NCI-H460 (cell line): Measurements from ENCODE around the gene OGFOD1. TPM values are rescaled to one million over a fixed set of nuclear protein-coding genes. Genes with fewer than 3 reads are reported as not detected.
"Not testable (repeated sequence)": the region's sequence is repeated elsewhere in the genome, so short reads cannot be mapped to it uniquely, and the experiment has no call there.

Experiments
- DNase-seq: peaks from one replicate; pipeline ENCODE4 v3.0.0-alpha.2; 2016; ENCODE audit warnings: low read depth; ENCODE audit errors: extremely low read depth
- total RNA-seq: library from RNA; depleted of rRNA; stranded (reverse); fragments of >200 nt; shearing (Covaris generic); gene quantifications from 2 replicates; pipeline ENCODE4 v1.2.3, GENCODE V29; 2014

The OGFOD1 gene
- total RNA-seq, 1 experiment from 2014 or later: 132 TPM

DNA sequence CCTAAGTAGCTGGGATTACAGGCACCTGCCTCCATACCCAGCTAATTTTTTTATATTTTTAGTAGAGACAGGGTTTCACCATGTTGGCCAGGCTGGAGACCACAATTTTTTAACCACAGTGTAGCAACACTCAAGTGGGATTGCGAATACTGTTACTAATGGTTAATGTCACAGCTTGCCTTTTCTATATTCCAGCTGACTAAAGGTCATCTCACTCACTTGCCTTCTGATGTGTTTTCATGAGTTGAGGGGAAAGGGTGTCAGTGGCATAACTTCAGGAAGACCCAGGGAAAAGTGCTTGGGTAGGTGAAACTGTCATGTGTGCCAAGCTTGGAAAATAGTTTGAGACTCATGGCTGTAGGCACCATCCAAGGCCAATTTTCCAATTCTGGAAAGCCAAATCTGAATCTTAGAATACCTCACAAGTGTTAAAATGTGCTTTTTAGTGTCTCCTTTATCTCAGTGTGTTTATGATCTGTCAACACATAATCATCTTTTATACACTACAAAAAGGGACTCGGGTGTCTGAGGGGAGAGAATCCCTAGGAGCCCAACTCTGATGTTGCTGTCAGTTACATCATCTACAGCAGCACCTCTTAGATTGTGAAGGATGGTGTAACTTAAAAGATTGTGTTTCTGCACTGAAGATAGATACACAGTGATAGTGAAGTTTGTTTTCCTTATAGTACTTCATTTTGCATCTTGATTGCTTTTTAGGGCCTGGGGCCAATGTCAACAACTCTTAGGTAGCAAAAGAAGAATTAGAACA is 27.1 kb downstream of the OGFOD1 start:
- no peak for DNase-seq

GRCh38 chr16:56479469-56479868 is 28.1 kb downstream of the OGFOD1 start:
- no peak for DNase-seq

GRCh38 chr16:56480776-56481467 is 29.6 kb downstream of the OGFOD1 start:
- DNase-seq: no peak

DNA sequence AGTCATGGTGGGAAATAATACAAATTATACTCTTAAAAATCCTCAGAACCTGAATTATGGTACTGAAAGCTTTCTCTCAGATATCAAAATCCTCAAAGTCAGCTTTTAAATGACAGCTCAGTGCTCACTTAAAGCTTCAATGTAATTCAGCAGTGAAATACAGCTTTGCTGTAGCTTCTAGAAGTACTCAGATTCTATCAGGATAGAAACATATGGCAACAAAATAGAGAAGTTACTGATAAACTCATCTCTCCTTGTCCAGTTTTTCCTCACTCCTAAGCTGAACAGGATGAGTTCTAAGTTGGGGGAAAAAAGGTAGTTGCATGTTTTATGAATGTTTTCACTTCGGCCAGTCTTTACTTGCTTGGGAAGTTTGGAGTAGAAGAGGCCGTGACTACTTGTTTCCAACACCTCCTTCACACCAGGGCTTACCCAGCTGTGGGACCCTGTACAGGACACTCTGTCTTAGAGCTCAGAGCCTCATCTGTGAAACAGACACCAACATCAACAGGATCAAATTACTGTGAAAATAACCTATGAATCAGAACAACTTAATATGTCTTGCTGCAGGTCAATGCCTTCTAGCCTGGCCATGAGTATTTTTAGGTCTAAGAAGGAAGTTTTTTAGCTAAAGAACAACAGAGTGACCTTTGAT is 30.2 kb downstream of the OGFOD1 start:
- no peak for DNase-seq

- no peak for DNase-seq
These were observed 31.4 kb downstream of the OGFOD1 start for GRCh38 chr16:56482683-56483236.

DNA sequence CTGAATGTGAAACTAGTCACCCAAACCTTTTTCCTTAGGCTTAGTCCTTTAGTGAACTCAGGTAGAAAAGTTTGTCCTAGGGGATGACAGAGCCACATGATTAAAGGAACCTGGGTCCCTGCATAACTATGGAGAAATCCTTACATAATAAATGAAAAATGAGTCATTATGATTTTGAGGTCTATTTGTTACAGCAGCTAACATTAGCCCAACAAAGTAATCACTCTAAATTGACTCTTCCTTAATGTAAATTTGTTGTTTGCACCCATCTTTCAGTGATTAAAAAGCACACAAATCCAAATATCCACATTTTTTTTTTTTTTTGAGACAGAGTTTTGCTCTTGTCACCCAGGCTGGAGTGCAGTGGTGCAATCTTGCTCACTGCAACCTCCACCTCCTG is 32.0 kb downstream of the OGFOD1 start:
- DNase-seq: no peak

DNA sequence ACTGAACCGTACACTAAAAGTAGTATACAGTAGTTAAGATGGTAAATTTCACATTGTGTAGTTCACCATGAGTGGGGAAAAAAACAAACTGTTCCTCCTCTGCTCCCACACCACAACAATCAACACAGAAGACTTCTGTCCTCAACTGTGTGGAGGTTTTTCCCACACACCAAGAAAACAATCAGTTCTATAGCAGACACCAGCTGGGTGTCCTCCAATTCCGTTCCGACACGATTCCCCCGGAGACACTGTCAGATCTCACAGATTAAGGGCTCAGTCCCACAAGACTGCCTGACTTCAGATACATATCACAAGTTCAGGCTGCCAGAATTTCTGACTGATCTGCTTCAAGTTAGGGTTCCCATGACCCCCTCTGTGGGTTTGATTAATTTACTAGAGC is 36.7 kb downstream of the OGFOD1 start:
- DNase-seq: no peak

DNA sequence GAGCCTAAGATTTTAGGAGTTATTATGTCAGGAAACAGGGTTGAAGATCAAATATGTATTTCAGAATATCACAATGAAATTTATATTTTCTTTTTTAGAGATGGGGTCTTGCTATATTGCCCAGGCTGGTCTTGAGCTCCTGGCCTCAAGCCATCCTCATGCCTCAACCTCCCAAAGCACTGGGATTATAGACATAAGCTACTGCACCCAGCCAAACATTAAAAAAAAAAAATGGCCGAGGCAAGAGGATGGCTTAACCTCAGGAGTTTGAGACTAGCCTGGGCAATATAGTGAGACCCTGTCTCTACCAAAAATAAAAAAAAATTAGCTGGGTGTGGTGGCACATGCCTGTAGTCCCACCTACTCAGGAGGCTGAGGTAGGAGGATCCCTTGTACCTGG is 37.5 kb downstream of the OGFOD1 start:
- DNase-seq: not testable (repeated sequence)

DNA sequence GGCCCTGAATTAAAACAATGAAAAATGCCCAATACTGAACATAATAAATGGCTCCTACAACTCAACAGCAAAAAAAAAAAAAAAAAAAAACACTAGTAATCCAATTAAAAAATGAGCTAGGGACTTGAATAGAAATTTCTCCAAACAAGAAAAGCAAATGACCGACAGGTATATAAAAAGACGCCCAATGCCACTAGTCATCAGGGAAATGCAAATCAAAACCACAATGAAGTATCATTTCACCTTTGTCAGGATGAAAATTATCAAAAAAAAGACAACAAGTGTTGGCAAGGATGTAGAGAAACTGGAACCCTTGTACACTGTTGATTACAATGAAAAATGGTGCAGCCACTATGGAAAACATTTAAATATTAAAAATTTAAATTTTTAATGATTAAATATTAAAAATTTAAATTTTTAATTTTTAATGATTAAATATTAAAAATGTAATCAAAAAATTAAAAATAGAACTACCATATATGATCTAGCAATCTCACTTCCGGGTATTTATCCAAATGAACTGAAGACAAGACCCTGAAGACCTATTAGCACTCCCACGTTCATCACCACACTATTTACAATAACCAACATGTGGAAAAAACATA is 40.4 kb downstream of the OGFOD1 start:
- no peak for DNase-seq

DNA sequence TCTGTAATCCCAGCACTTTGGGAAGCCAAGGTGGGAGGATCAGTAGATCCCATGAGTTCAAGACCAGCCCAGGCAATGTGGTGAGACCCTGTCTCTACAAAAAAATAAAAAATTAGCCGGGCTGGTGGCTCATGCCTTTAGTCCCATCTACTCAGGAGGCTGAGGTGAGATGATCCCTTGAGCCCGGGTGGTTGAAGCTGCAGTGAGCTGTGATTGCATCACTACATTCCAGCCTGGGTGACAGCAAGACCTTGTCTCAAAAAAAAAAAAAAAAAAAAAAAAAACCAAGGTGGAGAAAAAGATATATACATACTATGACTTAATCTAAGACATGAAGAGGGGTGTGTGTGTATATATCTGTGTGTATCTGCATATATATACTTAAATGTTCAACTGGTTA is 41.8 kb downstream of the OGFOD1 start:
- no peak for DNase-seq

DNA sequence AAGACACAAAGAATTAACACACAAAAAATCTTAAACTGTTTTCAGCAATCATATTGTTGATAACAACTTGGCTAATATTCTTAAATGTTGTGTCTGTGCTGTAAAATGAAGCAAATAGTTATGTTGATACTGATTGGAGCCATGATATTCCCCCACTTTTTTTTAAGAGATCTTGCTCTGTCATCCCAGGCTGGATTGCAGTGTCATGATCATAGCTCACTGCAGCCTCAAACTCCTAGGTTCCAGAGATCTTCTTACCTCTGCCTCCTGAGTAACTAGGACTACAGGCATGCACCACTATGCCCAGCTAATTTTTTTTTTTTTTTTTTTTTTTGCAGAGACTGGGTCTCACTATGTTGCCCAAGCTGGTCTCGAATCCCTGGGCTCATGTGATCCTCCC is 42.5 kb downstream of the OGFOD1 start:
- DNase-seq: no peak

GRCh38 chr16:56505181-56505580 is 53.8 kb downstream of the OGFOD1 start:
- DNase-seq: no peak

DNA sequence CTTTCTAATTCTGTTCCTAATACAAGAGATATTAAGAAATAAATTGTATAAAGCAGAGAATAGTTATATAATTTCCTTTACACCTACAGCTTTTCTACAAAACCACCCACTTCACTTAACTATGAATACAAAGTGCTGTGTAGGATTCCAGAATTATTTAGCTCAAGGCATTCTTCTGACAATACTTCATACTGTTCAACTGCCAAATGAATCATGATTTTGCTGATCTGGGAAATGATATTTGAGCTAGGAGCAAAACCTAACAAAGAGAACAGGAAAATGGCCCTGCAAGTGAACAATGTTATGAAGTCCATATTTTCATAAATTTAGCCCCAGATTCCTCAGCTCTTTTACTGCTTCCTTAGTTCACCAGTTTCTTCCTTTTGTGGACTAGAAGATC is 55.6 kb downstream of the OGFOD1 start:
- DNase-seq: no peak

- no peak for DNase-seq
These were observed 59.2 kb downstream of the OGFOD1 start for GRCh38 chr16:56510544-56510943.

- no peak for DNase-seq
These were observed 60.7 kb downstream of the OGFOD1 start for GRCh38 chr16:56512025-56512424.

GRCh38 chr16:56513091-56513490 is 61.7 kb downstream of the OGFOD1 start:
- no peak for DNase-seq

DNA sequence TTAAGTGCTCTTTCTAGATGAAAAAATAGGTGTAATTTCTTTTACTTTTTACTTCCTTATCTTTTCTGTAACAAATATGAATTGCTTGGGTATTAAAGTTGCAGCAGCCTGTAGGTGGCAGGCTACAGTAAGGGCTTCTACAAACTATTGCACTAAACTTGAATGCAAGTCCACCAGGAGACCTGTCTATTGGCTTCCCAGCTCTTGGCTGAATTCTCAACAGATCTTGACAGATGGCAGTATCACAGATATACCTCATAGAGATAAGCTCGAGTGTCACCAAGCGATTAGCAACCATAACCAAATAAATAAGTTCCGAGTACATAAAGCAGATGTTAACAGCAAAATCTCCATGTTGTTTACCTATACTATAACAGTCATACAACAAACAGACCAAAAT is 62.6 kb downstream of the OGFOD1 start:
- peak; percentile 63 for DNase-seq

DNA sequence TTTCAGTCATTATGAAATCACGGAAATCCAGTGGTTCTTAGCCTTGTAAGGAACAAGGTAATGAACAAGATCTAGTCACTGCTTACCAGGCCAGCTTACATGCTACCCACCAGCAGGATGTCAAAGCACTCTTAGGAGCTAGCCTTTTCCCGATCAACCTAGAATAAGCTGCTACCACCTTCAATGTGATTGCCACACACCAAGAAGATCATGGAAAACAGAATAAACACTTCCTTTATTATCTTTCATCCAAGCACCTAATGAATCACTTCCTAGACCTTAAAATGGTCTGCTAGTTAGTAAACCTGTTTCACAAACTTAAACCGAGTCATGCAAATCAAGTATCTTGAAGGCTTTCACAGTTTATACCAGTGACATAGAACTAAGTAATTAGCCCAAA is 63.5 kb downstream of the OGFOD1 start:
- no peak for DNase-seq

DNA sequence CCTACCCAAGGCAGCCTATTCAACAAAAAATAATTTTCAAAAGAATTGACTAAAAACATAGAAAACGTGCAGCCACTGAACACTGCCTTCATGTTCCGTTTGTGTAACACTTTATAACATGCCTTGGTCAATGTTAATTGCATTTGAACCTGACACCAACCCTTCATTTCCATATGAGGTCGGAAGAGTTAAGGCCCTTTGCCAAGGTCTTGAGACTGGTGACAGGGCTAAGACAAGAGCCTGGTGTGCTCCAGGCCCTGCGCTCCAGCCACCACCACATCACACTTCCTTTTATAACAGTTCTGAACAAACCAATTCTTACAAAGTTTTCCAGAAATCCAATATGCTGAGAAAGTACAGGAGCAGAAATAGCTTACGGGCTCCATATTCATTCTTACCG is 64.3 kb downstream of the OGFOD1 start:
- no peak for DNase-seq

DNA sequence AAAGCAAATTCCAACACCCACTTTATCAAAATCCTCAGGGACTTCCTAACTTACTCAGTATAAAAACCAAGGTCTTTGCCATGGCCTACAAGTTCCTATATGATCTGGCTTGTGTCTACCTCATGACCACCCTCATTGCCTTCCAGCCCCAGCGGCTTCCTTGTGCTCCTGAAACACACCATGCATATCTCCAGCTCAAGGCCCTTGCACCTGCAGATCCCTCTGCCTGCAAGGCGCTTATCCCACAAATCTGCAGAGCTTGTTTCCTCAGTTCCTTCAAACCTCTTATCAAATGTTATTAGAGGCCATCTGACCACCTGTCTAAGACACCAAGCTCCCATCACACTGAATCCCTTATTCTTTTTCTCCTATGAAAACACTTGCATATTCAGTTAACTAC is 65.9 kb downstream of the OGFOD1 start:
- DNase-seq: no peak

DNA sequence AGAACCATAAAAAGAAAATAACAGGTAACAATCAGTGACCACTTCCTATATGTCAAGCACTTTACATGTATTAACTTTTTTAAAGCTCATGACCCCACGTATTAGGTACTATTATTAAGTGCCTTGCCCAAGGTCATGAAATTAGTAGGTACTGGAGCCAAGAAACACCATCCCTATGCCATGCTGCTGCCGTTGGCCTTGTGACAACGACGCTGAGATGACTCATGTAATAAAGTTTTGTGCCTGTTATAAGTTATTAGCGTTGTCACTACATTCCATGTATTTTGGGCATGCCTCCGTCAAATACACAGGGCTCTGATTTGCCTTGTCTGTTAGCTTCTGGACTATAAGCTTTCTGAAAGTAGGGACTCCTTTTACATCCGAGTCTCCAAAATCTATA is 67.1 kb downstream of the OGFOD1 start:
- no peak for DNase-seq
